ENCODE data around the gene CABLES1. TPM values are rescaled to one million over a fixed set of nuclear protein-coding genes. Genes with fewer than 3 reads are reported as not detected.

The CABLES1 gene
- polyA plus RNA-seq, 3 donors, result 0.09 to 0.15 TPM; not detected in 1

DNA sequence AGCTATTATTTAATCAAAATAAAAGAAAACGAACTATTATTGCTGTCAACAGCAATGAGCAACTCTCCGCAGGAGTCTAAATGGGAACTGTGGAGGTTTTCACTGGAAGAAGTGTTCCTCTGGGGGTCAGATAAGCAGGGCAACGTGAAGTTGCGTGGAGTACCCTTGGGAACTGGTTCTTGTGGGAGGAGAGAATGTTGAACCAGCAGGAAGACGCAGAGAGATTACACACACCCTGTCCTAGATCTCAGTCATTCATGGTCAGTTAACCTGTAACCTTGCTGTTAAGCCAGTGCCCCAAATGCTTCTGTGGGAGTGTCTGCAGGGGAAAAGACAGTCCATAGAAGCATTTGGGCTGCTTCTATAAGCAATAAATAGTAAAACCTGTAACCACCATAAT lies 20.4 kb upstream of the CABLES1 start:
- no peak overlapping the region for H3K27ac ChIP-seq (ENCODE audit: low read depth in 1 of 2, low read length in 2 of 2)
- Mint-ChIP-seq H3K36me3 (no peaks in the 10 kb centered on the region), H3K27me3 (ENCODE audit: low read depth in 3 of 3) (peaks cover 1 to 19% (median 6%) of the 10 kb centered on the region in 3 donors), H3K27ac (no peak overlapping the region), H3K4me1 (peaks cover 5% of the 10 kb centered on the region), H3K4me3 (peak overlapping the region in 1 of 2 donors; percentile 8), H3K9me3 (peaks cover 10 to 16% (median 14%) of the 10 kb centered on the region in 7 donors)
- 86% methylated on average over 4 of the region's 5 CpGs for WGBS (ENCODE audit: insufficient coverage)
- TF ChIP-seq, protein P1, sequence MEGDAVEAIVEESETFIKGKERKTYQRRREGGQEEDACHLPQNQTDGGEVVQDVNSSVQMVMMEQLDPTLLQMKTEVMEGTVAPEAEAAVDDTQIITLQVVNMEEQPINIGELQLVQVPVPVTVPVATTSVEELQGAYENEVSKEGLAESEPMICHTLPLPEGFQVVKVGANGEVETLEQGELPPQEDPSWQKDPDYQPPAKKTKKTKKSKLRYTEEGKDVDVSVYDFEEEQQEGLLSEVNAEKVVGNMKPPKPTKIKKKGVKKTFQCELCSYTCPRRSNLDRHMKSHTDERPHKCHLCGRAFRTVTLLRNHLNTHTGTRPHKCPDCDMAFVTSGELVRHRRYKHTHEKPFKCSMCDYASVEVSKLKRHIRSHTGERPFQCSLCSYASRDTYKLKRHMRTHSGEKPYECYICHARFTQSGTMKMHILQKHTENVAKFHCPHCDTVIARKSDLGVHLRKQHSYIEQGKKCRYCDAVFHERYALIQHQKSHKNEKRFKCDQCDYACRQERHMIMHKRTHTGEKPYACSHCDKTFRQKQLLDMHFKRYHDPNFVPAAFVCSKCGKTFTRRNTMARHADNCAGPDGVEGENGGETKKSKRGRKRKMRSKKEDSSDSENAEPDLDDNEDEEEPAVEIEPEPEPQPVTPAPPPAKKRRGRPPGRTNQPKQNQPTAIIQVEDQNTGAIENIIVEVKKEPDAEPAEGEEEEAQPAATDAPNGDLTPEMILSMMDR (IDR thresholded peaks at IDR 0.05), result no peak
- H2AFZ ChIP-seq (ENCODE audit: insufficient read depth, low read depth, low read length, poor library complexity, severe bottlenecking), result no peak overlapping the region
- intact Hi-C loops (cut with micrococcal nuclease), result no loop called here
- no peaks in the 10 kb centered on the region for H3K4me1 ChIP-seq (ENCODE audit: control insufficient read depth in 1 of 2, insufficient read depth in 2 of 2, low read length in 2 of 2)
- no peak overlapping the region for H3K4me2 ChIP-seq (replicated peaks; ENCODE audit: extremely low read depth, low read length, poor library complexity, severe bottlenecking)
- peaks cover 0 to 6% of the 10 kb centered on the region in 2 donors for H3K27me3 ChIP-seq (ENCODE audit: control insufficient read depth in 2 of 2, insufficient read depth in 2 of 2, low read length in 2 of 2)
- peaks cover 6 to 16% of the 10 kb centered on the region in 2 donors for H3K9me3 ChIP-seq (replicated peaks in 1 of 2; ENCODE audit: control insufficient read depth in 1 of 2, insufficient read depth in 1 of 2, low read length in 2 of 2)
- no peak overlapping the region for H3K4me3 ChIP-seq (replicated peaks in 1 of 3; ENCODE audit: low read depth in 2 of 3, low read length in 3 of 3)
- no peak for DNase-seq
- no peaks in the 10 kb centered on the region for H3K36me3 ChIP-seq (replicated peaks in 1 of 2; ENCODE audit: control insufficient read depth in 1 of 2, insufficient read depth in 2 of 2, low read length in 2 of 2)
- H4K20me1 ChIP-seq (ENCODE audit: insufficient read depth, low read length), result no peaks in the 10 kb centered on the region
- no peaks in the 10 kb centered on the region for H3K79me2 ChIP-seq (ENCODE audit: insufficient read depth, low read length)
- no peak overlapping the region for H3K9ac ChIP-seq (ENCODE audit: insufficient read depth, low read length, poor library complexity, severe bottlenecking)

DNA sequence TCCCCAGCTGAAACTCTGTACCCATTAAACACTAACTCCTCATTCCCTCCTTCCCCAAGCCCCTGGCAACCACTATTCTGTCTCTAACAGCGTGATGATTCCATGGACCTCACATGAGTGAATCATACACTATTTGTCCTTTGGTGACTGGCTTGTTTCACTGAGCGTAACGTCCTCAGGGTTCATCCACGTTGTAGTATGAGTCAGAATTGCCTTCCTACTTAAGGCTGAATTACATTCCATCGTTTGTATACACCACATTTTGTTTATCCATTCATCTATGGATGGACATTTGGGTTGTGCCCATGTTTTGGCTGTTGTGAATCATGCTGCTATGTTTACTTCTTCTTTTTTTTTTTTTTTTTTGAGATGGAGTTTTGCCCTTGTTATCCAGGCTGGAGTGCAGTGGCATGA lies 19.6 kb upstream of the CABLES1 start:
- H3K4me2 ChIP-seq (replicated peaks; ENCODE audit: extremely low read depth, low read length, poor library complexity, severe bottlenecking), result no peak overlapping the region
- WGBS (ENCODE audit: insufficient coverage), result 100% methylated on average over 1 of the region's 5 CpGs
- peaks cover 1 to 19% (median 6%) of the 10 kb centered on the region in 3 donors for H3K27me3 Mint-ChIP-seq (ENCODE audit: low read depth in 3 of 3)
- peaks cover 10 to 16% (median 14%) of the 10 kb centered on the region in 7 donors for H3K9me3 Mint-ChIP-seq
- no peak overlapping the region for H3K27ac ChIP-seq (ENCODE audit: low read depth in 1 of 2, low read length in 2 of 2)
- H3K9me3 ChIP-seq (replicated peaks in 1 of 2; ENCODE audit: control insufficient read depth in 1 of 2, insufficient read depth in 1 of 2, low read length in 2 of 2), result peaks cover 6 to 16% of the 10 kb centered on the region in 2 donors
- H3K4me3 ChIP-seq (replicated peaks in 1 of 3; ENCODE audit: low read depth in 2 of 3, low read length in 3 of 3), result no peak overlapping the region
- H3K9ac ChIP-seq (ENCODE audit: insufficient read depth, low read length, poor library complexity, severe bottlenecking), result no peak overlapping the region
- DNase-seq, result no peak
- TF ChIP-seq, protein P1 (IDR thresholded peaks at IDR 0.05), result no peak
- peaks cover 5% of the 10 kb centered on the region for H3K4me1 Mint-ChIP-seq
- intact Hi-C loops (cut with micrococcal nuclease), result no loop called here
- no peak overlapping the region for H2AFZ ChIP-seq (ENCODE audit: insufficient read depth, low read depth, low read length, poor library complexity, severe bottlenecking)
- no peaks in the 10 kb centered on the region for H3K36me3 Mint-ChIP-seq
- no peaks in the 10 kb centered on the region for H3K79me2 ChIP-seq (ENCODE audit: insufficient read depth, low read length)
- no peak overlapping the region for H3K27ac Mint-ChIP-seq
- H3K27me3 ChIP-seq (ENCODE audit: control insufficient read depth in 2 of 2, insufficient read depth in 2 of 2, low read length in 2 of 2), result peaks cover 0 to 6% of the 10 kb centered on the region in 2 donors
- H3K4me3 Mint-ChIP-seq, result no peak overlapping the region
- no peaks in the 10 kb centered on the region for H3K36me3 ChIP-seq (replicated peaks in 1 of 2; ENCODE audit: control insufficient read depth in 1 of 2, insufficient read depth in 2 of 2, low read length in 2 of 2)
- H3K4me1 ChIP-seq (ENCODE audit: control insufficient read depth in 1 of 2, insufficient read depth in 2 of 2, low read length in 2 of 2), result no peaks in the 10 kb centered on the region
- no peaks in the 10 kb centered on the region for H4K20me1 ChIP-seq (ENCODE audit: insufficient read depth, low read length)
